ENCODE measurements around the gene SLC25A11. TPM values are rescaled to one million over a fixed set of nuclear protein-coding genes. Genes with fewer than 3 reads are reported as not detected.

The SLC25A11 gene

DNA sequence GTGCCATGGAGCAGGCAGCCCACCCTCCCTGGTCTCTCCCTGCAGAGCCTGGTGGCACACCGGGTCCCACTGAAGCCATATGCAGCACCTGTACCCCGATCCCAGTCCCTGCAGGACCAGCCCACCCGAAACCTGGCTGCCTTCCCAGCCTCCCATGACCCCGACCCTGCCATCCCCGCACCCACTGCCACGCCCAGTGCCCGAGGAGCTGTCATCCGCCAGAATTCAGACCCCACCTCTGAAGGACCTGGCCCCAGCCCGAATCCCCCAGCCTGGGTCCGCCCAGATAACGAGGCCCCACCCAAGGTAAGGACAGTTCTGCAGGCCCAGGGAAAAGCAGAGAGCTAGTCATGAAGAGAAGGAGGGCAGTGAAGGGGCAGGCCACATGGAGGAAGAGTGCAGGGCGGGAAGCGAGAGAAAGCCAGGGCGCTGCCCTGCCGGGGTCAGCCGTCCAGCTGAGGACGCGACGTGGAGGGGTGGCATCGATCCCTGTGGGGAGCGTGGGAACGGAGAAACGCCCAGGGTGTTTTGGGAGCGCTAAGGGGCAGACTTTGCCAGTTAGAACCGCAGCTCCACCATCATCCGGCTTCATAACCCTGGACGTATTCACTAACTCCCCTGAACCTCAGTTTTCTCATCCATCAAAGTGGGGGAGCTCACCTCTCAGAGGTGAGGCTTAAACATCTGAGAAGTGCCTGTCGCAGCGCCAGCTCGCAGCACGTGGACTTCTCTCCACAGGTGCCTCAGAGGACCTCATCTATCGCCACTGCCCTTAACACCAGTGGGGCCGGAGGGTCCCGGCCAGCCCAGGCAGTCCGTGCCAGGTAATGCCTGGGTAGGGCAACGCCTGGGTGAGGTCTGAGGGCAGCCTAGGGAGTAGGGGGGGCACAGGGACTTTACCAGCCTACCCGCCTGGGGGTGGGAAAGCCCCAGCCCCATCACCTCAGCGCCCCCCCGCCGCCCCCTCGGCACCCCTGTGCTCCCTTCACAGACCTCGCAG, 48.1 kb downstream of the SLC25A11 start:
- Histone ChIP-seq H3K4me2 (ENCODE audit: low read length, poor library complexity, severe bottlenecking) (no peak overlapping the region), H3K23ac (ENCODE audit: low read length in 2 of 2) (no peak overlapping the region), H4K8ac (ENCODE audit: low read length) (no peak overlapping the region), H3K9ac (ENCODE audit: low read length) (no peak overlapping the region), H3K79me1 (replicated peaks; ENCODE audit: low read length, poor library complexity, severe bottlenecking) (peaks cover 10% of the 10 kb centered on the region), H3K4me1 (ENCODE audit: control insufficient read depth, insufficient read depth, low read depth, low read length) (peaks cover 8% of the 10 kb centered on the region), H3K9me3 (ENCODE audit: control insufficient read depth, low read length) (no peaks in the 10 kb centered on the region), H2BK5ac (ENCODE audit: low read depth, low read length, poor library complexity, severe bottlenecking) (no peak overlapping the region), H2BK12ac (ENCODE audit: low read length in 2 of 2) (no peak overlapping the region), H2AK5ac (ENCODE audit: low read length, severe bottlenecking) (no peak overlapping the region), H2AFZ (ENCODE audit: low read depth, low read length) (no peak overlapping the region), H3K14ac (ENCODE audit: low read length in 2 of 2) (no peak overlapping the region), H2BK15ac (ENCODE audit: low read depth, poor library complexity, severe bottlenecking) (no peak overlapping the region), H3K27me3 (ENCODE audit: control insufficient read depth in 1 of 2, insufficient read depth in 1 of 2, low read length in 2 of 2) (no peaks in the 10 kb centered on the region), H3K27ac (ENCODE audit: low read length, poor library complexity, severe bottlenecking) (no peak overlapping the region), H3K4me3 (ENCODE audit: insufficient read depth in 1 of 2, low read depth in 1 of 2, low read length in 2 of 2) (no peak overlapping the region), H3K36me3 (ENCODE audit: control insufficient read depth in 1 of 2, insufficient read depth in 2 of 2, low read depth in 1 of 2, low read length in 2 of 2) (peaks cover 76 to 92% of the 10 kb centered on the region in 2 experiments), H3K4ac (ENCODE audit: low read depth in 1 of 2, low read length in 2 of 2) (no peak overlapping the region), H3K18ac (ENCODE audit: low read depth in 1 of 2, low read length in 2 of 2) (no peak overlapping the region), H2BK120ac (ENCODE audit: low read depth, low read length) (no peak overlapping the region), H4K91ac (ENCODE audit: low read length) (no peak overlapping the region)
- WGBS, result 96% methylated on average over 42 of the region's 42 CpGs
- no peak for DNase-seq

DNA sequence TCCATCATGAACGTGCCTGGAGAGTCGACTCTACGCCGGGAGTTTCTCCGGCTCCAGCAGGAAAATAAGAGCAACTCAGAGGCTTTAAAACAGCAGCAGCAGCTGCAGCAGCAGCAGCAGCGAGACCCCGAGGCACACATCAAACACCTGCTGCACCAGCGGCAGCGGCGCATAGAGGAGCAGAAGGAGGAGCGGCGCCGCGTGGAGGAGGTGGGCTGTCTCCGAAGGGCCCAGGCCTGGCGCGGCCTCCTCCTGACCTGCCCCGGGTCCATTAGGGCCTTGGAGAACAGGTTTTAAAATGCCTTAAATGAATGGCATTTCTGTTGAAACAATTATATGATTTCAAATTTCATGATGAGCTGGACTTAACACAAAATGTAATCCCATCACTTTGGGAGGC, 52.3 kb downstream of the SLC25A11 start:
- Histone ChIP-seq H2AFZ (ENCODE audit: low read depth, low read length) (no peak overlapping the region), H3K27ac (ENCODE audit: low read length, poor library complexity, severe bottlenecking) (no peak overlapping the region), H3K23ac (ENCODE audit: low read length in 2 of 2) (no peak overlapping the region), H3K36me3 (ENCODE audit: control insufficient read depth in 1 of 2, insufficient read depth in 2 of 2, low read depth in 1 of 2, low read length in 2 of 2) (peaks cover 67 to 82% of the 10 kb centered on the region in 2 experiments), H3K4me2 (ENCODE audit: low read length, poor library complexity, severe bottlenecking) (no peak overlapping the region), H3K9me3 (ENCODE audit: control insufficient read depth, low read length) (no peaks in the 10 kb centered on the region), H2BK15ac (ENCODE audit: low read depth, poor library complexity, severe bottlenecking) (no peak overlapping the region), H3K9ac (ENCODE audit: low read length) (no peak overlapping the region), H2BK5ac (ENCODE audit: low read depth, low read length, poor library complexity, severe bottlenecking) (no peak overlapping the region), H2BK12ac (ENCODE audit: low read length in 2 of 2) (no peak overlapping the region), H3K4me1 (ENCODE audit: control insufficient read depth, insufficient read depth, low read depth, low read length) (peaks cover 3% of the 10 kb centered on the region), H3K14ac (ENCODE audit: low read length in 2 of 2) (no peak overlapping the region), H3K4ac (ENCODE audit: low read depth in 1 of 2, low read length in 2 of 2) (no peak overlapping the region), H3K79me1 (replicated peaks; ENCODE audit: low read length, poor library complexity, severe bottlenecking) (peaks cover 20% of the 10 kb centered on the region), H2BK120ac (ENCODE audit: low read depth, low read length) (no peak overlapping the region), H4K8ac (ENCODE audit: low read length) (no peak overlapping the region), H3K18ac (ENCODE audit: low read depth in 1 of 2, low read length in 2 of 2) (no peak overlapping the region), H3K27me3 (ENCODE audit: control insufficient read depth in 1 of 2, insufficient read depth in 1 of 2, low read length in 2 of 2) (no peaks in the 10 kb centered on the region), H3K4me3 (ENCODE audit: insufficient read depth in 1 of 2, low read depth in 1 of 2, low read length in 2 of 2) (no peak overlapping the region), H2AK5ac (ENCODE audit: low read length, severe bottlenecking) (no peak overlapping the region), H4K91ac (ENCODE audit: low read length) (no peak overlapping the region)
- WGBS, result 94% methylated on average over 16 of the region's 18 CpGs
- DNase-seq, result no peak

Small RNAs within 50 kb of the gene (small RNA-seq; reads per million reads assigned to genes)
- 1.4 reads per million for gene MIR6864 (ENCODE audit: low read depth)
- gene MIR6865 (ENCODE audit: low read depth), result not detected

Data from mesenchymal stem cell (in vitro differentiated cells and primary cell).